HepG2 (cell line): ENCODE measurements around the gene CFAP210. TPM values are rescaled to one million over a fixed set of nuclear protein-coding genes. Genes with fewer than 3 reads are reported as not detected.

Experiments
- AHR ChIP-seq: IDR thresholded peaks from 2 replicates; pipeline ENCODE4 v1.6.1; 2018; ENCODE audit warnings: missing genetic modification reagents, missing compliant biosample characterization
- HNRNPH1 ChIP-seq: fragments of 200-400 bp; formaldehyde crosslinking; optimal IDR thresholded peaks from 2 replicates; pipeline ENCODE3; 2017; ENCODE audit warnings: mild to moderate bottlenecking, low read depth, low read length
- IKZF1 ChIP-seq: fragments of 450-650 bp; IDR thresholded peaks from 2 replicates; pipeline ENCODE4 v1.7.1; 2016
- KDM5A ChIP-seq: fragments of 200-600 bp; sonication (generic); IDR thresholded peaks from 2 replicates; pipeline ENCODE4 v1.7.0; 2018; ENCODE audit warnings: antibody characterized with exemption, mild to moderate bottlenecking, low read length, borderline replicate concordance
- MBD4 ChIP-seq: IDR thresholded peaks from 2 replicates; pipeline ENCODE4 v1.6.1; 2012; ENCODE audit warnings: low read length, inconsistent platforms, borderline replicate concordance
- NCOA5 ChIP-seq: sonication (generic); formaldehyde crosslinking; IDR thresholded peaks from 2 replicates; pipeline ENCODE4 v1.4.0; 2020; ENCODE audit warnings: missing genetic modification reagents
- NCOR1 ChIP-seq: fragments of 200-600 bp; sonication (generic); IDR thresholded peaks from 2 replicates; pipeline ENCODE4 v1.7.0; 2017; ENCODE audit warnings: antibody characterized with exemption, low read length, borderline replicate concordance
- NFE2 ChIP-seq: sonication (generic); formaldehyde crosslinking; IDR thresholded peaks from 2 replicates; pipeline ENCODE4 v1.4.0; 2020; ENCODE audit warnings: missing genetic modification reagents
- RAD21 ChIP-seq: fragments of 450-650 bp; formaldehyde crosslinking; IDR thresholded peaks from 2 replicates; pipeline ENCODE4 v1.5.0; 2020; ENCODE audit warnings: mild to moderate bottlenecking
- RCOR2 ChIP-seq: IDR thresholded peaks from 2 replicates; pipeline ENCODE4 v1.6.1; 2016; ENCODE audit warnings: missing biosample characterization, missing genetic modification reagents
- SETDB1 ChIP-seq: sonication (generic); formaldehyde crosslinking; IDR thresholded peaks from 2 replicates; pipeline ENCODE4 v1.5.1; 2020; ENCODE audit warnings: missing genetic modification reagents, mild to moderate bottlenecking, borderline replicate concordance
- TEAD2 ChIP-seq: sonication (generic); formaldehyde crosslinking; IDR thresholded peaks from 2 replicates; pipeline ENCODE4 v1.9.0; 2021; ENCODE audit warnings: missing genetic modification reagents
- ZNF558 ChIP-seq: sonication (generic); formaldehyde crosslinking; IDR thresholded peaks from 2 replicates; pipeline ENCODE4 v1.9.0; 2022; ENCODE audit warnings: mild to moderate bottlenecking, missing genetic modification reagents, borderline replicate concordance
- ZNF598 ChIP-seq: sonication (generic); formaldehyde crosslinking; IDR thresholded peaks from 2 replicates; pipeline ENCODE4 v1.5.1; 2020; ENCODE audit warnings: mild to moderate bottlenecking, missing genetic modification reagents, borderline replicate concordance
- ZNF678 ChIP-seq: sonication (generic); formaldehyde crosslinking; IDR thresholded peaks from 2 replicates; pipeline ENCODE4 v1.4.0; 2020; ENCODE audit warnings: mild to moderate bottlenecking, missing genetic modification reagents
- ZNF720 ChIP-seq: sonication (generic); formaldehyde crosslinking; IDR thresholded peaks from 2 replicates; pipeline ENCODE4 v1.4.0; 2020; ENCODE audit warnings: missing genetic modification reagents
- polyA plus RNA-seq, 8 experiments: library from polyadenylated mRNA; depleted of rRNA in 3 of 8; stranded (reverse) in 7 of 8; unstranded in 1 of 8; fragments of >200 nt; fragmentation: Illumina TruSeq in 4 of 8; extraction: Trizol in 4 of 8; gene quantifications; 2 replicates each; pipeline versions ENCODE4 v1.2.1 to v1.2.3, GENCODE V29; 2011 to 2016; ENCODE audit warnings: low read depth in 4 of 8, missing spikeins in 1 of 8, mixed read lengths in 1 of 8; ENCODE audit not compliant: insufficient read depth in 1 of 8
- total RNA-seq, 5 experiments: library from RNA; depleted of rRNA; stranded (reverse); fragments of >200 nt; fragmentation: Illumina TruSeq; extraction: Trizol; gene quantifications; 2 replicates each; pipeline ENCODE4 v1.2.3, GENCODE V29; 2016; ENCODE audit warnings: low read depth in 1 of 5
- TF ChIP-seq, protein P1 (sequence below): sonication (generic); formaldehyde crosslinking; IDR thresholded peaks from 2 replicates; pipeline ENCODE4 v1.4.0; 2020; ENCODE audit warnings: missing genetic modification reagents, borderline replicate concordance
- TF ChIP-seq, protein P2 (sequence below), 2 experiments: sonication (generic) in 1 of 2; formaldehyde crosslinking in 1 of 2; IDR thresholded peaks; 2 replicates each; pipeline versions ENCODE4 v1.6.1 to v1.9.0; 2014 to 2022; ENCODE audit warnings: antibody characterized with exemption in 1 of 2, borderline replicate concordance in 1 of 2, inconsistent platforms in 1 of 2, low read depth in 1 of 2, missing genetic modification reagents in 1 of 2
- TF ChIP-seq, protein P3 (sequence below): sonication (generic); formaldehyde crosslinking; IDR thresholded peaks from 2 replicates; pipeline ENCODE4 v1.9.0; 2022; ENCODE audit warnings: missing genetic modification reagents, mild to moderate bottlenecking, borderline replicate concordance

Gene CFAP210
- total and polyA plus RNA-seq, 2 of the 13 experiments (the other 11 are each of a cell fraction or from before 2014, with no cell fraction given), result 0.18 TPM; not detected in 1

DNA sequence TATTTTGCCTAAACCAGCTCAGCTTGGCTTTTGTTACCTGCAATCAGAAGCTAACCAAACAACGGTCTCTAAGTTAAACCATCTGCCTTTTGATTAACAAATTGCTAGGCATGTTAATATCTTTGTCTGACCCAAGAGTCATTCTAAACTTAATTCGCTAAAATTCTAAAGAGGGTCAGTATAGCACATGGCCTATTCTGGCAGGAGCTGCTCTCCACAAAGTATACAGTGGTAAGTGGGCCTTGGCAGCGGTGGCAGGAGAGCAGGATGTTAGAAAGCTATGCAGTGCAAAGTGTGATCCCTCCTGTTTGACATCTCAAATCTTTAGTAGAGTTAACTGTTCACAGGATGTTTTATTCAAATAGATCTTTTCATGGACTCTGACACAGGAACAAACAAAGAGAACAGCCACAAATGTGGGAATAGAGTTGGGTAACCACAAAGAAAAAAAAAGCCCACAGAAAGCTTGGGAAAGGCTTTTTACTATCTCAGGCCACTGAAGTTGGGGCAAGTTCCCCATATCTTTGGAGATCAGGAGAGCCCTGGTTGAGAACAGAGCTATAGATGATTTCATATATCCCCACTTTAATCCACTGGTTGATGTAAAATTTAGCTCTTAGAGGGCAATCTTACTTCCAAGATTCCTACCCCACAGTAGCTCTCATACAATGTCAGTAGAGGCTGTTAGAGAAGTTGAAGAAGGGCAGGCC is 10.6 kb downstream of the CFAP210 start (continued):
- TF ChIP-seq, protein P1, sequence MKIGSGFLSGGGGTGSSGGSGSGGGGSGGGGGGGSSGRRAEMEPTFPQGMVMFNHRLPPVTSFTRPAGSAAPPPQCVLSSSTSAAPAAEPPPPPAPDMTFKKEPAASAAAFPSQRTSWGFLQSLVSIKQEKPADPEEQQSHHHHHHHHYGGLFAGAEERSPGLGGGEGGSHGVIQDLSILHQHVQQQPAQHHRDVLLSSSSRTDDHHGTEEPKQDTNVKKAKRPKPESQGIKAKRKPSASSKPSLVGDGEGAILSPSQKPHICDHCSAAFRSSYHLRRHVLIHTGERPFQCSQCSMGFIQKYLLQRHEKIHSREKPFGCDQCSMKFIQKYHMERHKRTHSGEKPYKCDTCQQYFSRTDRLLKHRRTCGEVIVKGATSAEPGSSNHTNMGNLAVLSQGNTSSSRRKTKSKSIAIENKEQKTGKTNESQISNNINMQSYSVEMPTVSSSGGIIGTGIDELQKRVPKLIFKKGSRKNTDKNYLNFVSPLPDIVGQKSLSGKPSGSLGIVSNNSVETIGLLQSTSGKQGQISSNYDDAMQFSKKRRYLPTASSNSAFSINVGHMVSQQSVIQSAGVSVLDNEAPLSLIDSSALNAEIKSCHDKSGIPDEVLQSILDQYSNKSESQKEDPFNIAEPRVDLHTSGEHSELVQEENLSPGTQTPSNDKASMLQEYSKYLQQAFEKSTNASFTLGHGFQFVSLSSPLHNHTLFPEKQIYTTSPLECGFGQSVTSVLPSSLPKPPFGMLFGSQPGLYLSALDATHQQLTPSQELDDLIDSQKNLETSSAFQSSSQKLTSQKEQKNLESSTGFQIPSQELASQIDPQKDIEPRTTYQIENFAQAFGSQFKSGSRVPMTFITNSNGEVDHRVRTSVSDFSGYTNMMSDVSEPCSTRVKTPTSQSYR (CRISPR knock-in tag), result no peak
- TF ChIP-seq ZNF558 (CRISPR knock-in tag) (no peak; the same call in 1 of the 2 replicates), NFE2 (CRISPR knock-in tag) (no peak), MBD4 (peak; percentile 71; the same call in 1 of the 2 replicates), IKZF1 (no peak), ZNF598 (CRISPR knock-in tag) (no peak), TEAD2 (CRISPR knock-in tag) (no peak), NCOR1 (peak; percentile 91; the same call in 1 of the 2 replicates), RCOR2 (CRISPR knock-in tag) (peak; percentile 97), RAD21 (CRISPR knock-in tag) (peak; percentile 16; the same call in 1 of the 2 replicates), ZNF678 (CRISPR knock-in tag) (no peak), ZNF720 (no peak), KDM5A (no peak), SETDB1 (CRISPR knock-in tag) (no peak), AHR (CRISPR knock-in tag) (no peak; the same call in 1 of the 2 replicates), NCOA5 (CRISPR knock-in tag) (no peak), HNRNPH1 (no peak)
- TF ChIP-seq, protein P2, sequence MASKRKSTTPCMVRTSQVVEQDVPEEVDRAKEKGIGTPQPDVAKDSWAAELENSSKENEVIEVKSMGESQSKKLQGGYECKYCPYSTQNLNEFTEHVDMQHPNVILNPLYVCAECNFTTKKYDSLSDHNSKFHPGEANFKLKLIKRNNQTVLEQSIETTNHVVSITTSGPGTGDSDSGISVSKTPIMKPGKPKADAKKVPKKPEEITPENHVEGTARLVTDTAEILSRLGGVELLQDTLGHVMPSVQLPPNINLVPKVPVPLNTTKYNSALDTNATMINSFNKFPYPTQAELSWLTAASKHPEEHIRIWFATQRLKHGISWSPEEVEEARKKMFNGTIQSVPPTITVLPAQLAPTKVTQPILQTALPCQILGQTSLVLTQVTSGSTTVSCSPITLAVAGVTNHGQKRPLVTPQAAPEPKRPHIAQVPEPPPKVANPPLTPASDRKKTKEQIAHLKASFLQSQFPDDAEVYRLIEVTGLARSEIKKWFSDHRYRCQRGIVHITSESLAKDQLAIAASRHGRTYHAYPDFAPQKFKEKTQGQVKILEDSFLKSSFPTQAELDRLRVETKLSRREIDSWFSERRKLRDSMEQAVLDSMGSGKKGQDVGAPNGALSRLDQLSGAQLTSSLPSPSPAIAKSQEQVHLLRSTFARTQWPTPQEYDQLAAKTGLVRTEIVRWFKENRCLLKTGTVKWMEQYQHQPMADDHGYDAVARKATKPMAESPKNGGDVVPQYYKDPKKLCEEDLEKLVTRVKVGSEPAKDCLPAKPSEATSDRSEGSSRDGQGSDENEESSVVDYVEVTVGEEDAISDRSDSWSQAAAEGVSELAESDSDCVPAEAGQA (IDR thresholded peaks at IDR 0.05; ENCODE audit: low read depth), result no peak
- TF ChIP-seq, protein P2 (CRISPR knock-in tag; IDR thresholded peaks at IDR 0.05; ENCODE audit: borderline replicate concordance), result no peak
- TF ChIP-seq, protein P3, sequence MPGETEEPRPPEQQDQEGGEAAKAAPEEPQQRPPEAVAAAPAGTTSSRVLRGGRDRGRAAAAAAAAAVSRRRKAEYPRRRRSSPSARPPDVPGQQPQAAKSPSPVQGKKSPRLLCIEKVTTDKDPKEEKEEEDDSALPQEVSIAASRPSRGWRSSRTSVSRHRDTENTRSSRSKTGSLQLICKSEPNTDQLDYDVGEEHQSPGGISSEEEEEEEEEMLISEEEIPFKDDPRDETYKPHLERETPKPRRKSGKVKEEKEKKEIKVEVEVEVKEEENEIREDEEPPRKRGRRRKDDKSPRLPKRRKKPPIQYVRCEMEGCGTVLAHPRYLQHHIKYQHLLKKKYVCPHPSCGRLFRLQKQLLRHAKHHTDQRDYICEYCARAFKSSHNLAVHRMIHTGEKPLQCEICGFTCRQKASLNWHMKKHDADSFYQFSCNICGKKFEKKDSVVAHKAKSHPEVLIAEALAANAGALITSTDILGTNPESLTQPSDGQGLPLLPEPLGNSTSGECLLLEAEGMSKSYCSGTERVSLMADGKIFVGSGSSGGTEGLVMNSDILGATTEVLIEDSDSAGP (CRISPR knock-in tag), result no peak
